Measurements from ENCODE around the gene ODF2. TPM values are rescaled to one million over a fixed set of nuclear protein-coding genes. Genes with fewer than 3 reads are reported as not detected.
"Not testable (repeated sequence)": the region's sequence is repeated elsewhere in the genome, so short reads cannot be mapped to it uniquely, and the experiment has no call there.

ODF2 gene
- total and polyA plus RNA-seq, 2 experiments from 2014 or later = 17.5 to 26.9 TPM

DNA sequence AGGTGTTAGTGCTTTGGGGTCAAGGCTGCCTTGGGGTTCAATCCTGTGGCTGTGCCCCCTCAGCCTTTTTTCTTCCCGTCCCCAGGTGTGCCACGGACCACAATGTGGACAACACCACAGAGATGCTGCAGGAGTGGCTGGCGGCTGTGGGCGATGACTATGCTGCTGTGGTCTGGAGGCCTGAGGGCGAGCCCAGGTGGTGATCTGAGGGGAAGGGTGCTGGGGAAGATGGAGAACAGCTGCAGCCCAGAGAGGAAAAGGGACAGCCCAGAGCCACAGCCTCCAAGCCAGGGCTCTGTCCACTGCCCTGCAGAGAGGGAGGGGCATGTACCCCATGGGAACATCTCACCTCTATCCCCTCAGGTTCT lies 33.0 kb upstream of the ODF2 start (continued):
- TF ChIP-seq, protein P1, sequence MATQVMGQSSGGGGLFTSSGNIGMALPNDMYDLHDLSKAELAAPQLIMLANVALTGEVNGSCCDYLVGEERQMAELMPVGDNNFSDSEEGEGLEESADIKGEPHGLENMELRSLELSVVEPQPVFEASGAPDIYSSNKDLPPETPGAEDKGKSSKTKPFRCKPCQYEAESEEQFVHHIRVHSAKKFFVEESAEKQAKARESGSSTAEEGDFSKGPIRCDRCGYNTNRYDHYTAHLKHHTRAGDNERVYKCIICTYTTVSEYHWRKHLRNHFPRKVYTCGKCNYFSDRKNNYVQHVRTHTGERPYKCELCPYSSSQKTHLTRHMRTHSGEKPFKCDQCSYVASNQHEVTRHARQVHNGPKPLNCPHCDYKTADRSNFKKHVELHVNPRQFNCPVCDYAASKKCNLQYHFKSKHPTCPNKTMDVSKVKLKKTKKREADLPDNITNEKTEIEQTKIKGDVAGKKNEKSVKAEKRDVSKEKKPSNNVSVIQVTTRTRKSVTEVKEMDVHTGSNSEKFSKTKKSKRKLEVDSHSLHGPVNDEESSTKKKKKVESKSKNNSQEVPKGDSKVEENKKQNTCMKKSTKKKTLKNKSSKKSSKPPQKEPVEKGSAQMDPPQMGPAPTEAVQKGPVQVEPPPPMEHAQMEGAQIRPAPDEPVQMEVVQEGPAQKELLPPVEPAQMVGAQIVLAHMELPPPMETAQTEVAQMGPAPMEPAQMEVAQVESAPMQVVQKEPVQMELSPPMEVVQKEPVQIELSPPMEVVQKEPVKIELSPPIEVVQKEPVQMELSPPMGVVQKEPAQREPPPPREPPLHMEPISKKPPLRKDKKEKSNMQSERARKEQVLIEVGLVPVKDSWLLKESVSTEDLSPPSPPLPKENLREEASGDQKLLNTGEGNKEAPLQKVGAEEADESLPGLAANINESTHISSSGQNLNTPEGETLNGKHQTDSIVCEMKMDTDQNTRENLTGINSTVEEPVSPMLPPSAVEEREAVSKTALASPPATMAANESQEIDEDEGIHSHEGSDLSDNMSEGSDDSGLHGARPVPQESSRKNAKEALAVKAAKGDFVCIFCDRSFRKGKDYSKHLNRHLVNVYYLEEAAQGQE (IDR thresholded peaks at IDR 0.05; ENCODE audit: unreplicated experiment) = no peak
- TF ChIP-seq, protein P2, sequence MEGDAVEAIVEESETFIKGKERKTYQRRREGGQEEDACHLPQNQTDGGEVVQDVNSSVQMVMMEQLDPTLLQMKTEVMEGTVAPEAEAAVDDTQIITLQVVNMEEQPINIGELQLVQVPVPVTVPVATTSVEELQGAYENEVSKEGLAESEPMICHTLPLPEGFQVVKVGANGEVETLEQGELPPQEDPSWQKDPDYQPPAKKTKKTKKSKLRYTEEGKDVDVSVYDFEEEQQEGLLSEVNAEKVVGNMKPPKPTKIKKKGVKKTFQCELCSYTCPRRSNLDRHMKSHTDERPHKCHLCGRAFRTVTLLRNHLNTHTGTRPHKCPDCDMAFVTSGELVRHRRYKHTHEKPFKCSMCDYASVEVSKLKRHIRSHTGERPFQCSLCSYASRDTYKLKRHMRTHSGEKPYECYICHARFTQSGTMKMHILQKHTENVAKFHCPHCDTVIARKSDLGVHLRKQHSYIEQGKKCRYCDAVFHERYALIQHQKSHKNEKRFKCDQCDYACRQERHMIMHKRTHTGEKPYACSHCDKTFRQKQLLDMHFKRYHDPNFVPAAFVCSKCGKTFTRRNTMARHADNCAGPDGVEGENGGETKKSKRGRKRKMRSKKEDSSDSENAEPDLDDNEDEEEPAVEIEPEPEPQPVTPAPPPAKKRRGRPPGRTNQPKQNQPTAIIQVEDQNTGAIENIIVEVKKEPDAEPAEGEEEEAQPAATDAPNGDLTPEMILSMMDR (conservative IDR thresholded peaks at IDR 0.05; ENCODE audit: low read depth in 2 of 2) = no peak
- TF ChIP-seq CREB1 (CRISPR knock-in tag; IDR thresholded peaks at IDR 0.05; ENCODE audit: low read depth) (no peak), ZNF331 (CRISPR knock-in tag; IDR thresholded peaks at IDR 0.05; ENCODE audit: low read depth) (no peak), ZNF114 (CRISPR knock-in tag; IDR thresholded peaks at IDR 0.05) (no peak), NANOG (IDR thresholded peaks at IDR 0.05; ENCODE audit: borderline replicate concordance) (no peak), JUNB (IDR thresholded peaks at IDR 0.05; ENCODE audit: unreplicated experiment) (no peak), EZH2 (IDR thresholded peaks at IDR 0.05; ENCODE audit: low read depth, unreplicated experiment) (no peak), STAT1 (IDR thresholded peaks at IDR 0.05; ENCODE audit: unreplicated experiment) (no peak), EZH2phosphoT487 (IDR thresholded peaks at IDR 0.05; ENCODE audit: unreplicated experiment) (no peak)

DNA sequence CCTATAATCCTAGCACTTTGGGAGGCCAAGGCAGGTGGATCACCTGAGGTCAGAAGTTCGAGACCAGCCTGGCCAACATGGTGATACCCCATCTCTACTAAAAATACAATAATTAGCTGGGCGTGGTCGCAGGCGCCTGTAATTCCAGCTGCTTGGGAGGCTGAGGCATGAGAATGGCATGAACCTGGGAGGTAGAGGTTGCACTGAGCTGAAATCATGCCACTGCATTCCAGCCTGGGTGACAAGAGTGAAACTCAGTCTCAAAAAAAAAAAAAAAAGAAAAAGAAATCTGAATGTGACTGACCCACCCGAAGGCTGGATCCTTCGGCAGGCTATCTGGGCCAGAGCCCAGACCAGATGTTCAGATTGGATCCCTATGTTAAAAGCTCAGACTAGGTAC lies 32.5 kb upstream of the ODF2 start:
- not testable (repeated sequence) for H2AFZ ChIP-seq; H3K9me3 Mint-ChIP-seq; H3K79me2 ChIP-seq (replicated peaks; ENCODE audit: insufficient read depth); H3K9me2 ChIP-seq (ENCODE audit: insufficient read depth); H3K27ac ChIP-seq (ENCODE audit: low read depth); H3K4me3 ChIP-seq; H3K36me3 ChIP-seq (ENCODE audit: insufficient read depth); H4K20me1 ChIP-seq (replicated peaks; ENCODE audit: insufficient read depth); ATAC-seq; H3K4me1 Mint-ChIP-seq; H3K4me1 ChIP-seq (ENCODE audit: insufficient read depth); H3K27ac Mint-ChIP-seq; H3K4me2 ChIP-seq; H3K36me3 Mint-ChIP-seq (ENCODE audit: low read depth); DNase-seq (ENCODE audit: low spot score); H3K4me3 Mint-ChIP-seq
- H3K27me3 Mint-ChIP-seq (ENCODE audit: insufficient read depth, low read depth, poor library complexity) = peaks cover 20% of the 10 kb centered on the region
- Histone ChIP-seq H3K27me3 (ENCODE audit: insufficient read depth) (peaks cover 37% of the 10 kb centered on the region), H3F3A (replicated peaks; ENCODE audit: low read depth) (peaks cover 12% of the 10 kb centered on the region; the same call in 1 of the 2 replicates)

Data from GM23338 (cell line).